ENCODE results near the gene HOXB7.
A peak's percentile ranks its signal among the peaks of the same experiment; 100 is the strongest.

Gene HOXB7

DNA sequence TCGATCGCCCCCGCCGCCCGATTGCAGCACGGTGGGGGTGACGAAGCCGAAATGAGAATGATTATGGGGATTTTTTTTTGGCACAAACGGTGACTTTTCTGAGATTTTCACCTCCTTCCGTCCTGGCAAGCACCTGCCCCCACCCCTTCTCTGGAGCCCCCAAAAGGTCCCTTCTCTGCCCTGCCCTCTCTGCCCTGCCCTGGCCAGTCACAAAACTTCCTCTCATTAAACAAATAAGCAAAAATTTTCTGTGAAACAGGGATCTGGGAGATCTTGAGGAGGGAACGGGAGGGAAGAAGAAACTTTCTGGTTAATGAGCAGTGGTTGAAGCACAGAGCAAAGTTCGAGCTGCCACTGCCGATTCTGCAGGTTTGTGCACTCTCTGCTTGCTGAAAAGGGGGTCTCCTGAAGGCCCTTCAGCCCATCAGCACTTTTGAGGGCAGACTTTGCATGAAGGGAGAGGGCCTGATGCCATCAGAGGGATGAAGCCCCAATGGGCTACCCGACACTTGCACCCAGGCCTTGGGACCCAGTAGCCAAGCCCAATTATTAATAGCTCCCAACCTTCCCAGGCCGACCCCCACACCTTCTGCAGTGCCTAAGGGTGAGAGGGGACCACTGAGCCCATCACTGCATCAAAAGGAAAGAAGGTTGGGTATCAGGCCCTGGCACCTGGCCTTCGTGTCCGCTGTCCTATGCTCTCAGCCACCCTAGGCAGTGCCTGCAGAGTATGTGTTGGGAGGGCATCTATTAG is 5.3 kb upstream of the HOXB7 start:
- peaks cover 91% of the 10 kb centered on the region for H3K27me3 ChIP-seq (ENCODE audit: insufficient read depth, low read depth, severe bottlenecking)
- H3K9me3 ChIP-seq (ENCODE audit: severe bottlenecking): no peaks in the 10 kb centered on the region
- H3K4me3 ChIP-seq (ENCODE audit: low read depth, low read length): no peak overlapping the region
- DNase-seq: no peak
- H3K36me3 ChIP-seq: no peaks in the 10 kb centered on the region
- no peak overlapping the region for H3K27ac ChIP-seq
- TF ChIP-seq, protein P1, sequence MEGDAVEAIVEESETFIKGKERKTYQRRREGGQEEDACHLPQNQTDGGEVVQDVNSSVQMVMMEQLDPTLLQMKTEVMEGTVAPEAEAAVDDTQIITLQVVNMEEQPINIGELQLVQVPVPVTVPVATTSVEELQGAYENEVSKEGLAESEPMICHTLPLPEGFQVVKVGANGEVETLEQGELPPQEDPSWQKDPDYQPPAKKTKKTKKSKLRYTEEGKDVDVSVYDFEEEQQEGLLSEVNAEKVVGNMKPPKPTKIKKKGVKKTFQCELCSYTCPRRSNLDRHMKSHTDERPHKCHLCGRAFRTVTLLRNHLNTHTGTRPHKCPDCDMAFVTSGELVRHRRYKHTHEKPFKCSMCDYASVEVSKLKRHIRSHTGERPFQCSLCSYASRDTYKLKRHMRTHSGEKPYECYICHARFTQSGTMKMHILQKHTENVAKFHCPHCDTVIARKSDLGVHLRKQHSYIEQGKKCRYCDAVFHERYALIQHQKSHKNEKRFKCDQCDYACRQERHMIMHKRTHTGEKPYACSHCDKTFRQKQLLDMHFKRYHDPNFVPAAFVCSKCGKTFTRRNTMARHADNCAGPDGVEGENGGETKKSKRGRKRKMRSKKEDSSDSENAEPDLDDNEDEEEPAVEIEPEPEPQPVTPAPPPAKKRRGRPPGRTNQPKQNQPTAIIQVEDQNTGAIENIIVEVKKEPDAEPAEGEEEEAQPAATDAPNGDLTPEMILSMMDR (IDR thresholded peaks at IDR 0.05; ENCODE audit: low read depth, low read length): no peak

DNA sequence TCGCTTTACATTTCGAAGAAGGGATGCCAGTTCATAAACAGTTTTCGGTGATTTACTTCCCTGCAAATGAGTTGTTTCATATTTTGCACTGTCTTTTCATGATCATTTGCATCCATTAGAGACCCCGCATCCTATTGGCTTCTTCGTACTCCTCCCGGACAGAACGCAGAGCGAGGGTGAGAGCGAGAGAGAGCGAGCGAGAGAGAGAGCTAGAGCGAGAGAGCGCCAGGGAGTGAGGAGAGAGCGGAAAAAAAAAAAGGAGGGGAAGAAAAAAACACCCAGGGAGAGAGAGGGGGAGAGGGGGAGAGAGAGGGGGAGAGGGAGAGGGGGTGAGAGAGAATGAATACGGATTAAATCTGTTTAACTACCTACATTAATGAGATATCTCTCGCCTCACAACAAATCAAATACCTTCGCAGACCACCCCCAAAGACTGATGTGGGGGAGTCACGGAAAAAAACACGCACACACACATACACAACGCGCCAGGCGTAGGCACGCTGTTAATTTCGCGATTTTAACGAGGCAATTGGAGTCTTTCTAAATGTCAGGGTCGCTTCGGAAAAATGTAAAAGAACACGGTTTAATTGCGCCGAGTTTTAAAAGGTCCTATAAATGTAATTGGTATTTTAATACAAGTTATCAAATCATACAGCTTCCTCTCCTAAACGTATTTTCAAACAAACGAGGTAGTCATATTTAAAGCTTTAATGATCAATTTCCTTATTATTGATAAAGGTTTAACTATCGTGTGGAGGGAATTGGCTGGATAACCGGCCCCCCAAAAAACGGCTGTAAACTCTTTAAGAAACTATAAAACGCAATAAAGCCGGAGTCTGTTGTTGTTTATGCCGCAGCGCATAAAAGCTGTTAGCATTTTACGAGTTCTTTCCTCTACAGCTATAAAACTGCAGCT is 4.5 kb upstream of the HOXB7 start, which contains the start of gene HOXB8:
HOXB8 (minus strand) TSS at position 246 of the 916 bp plus-strand sequence. CDS start 588 bp downstream, outside the sequence.
- no peak for DNase-seq
- Histone ChIP-seq H3K27ac (no peak within 1 kb of the TSS), H3K36me3 (no peaks in the 10 kb centered on the region), H3K27me3 (ENCODE audit: insufficient read depth, low read depth, severe bottlenecking) (peaks cover 91% of the 10 kb centered on the region), H3K9me3 (ENCODE audit: severe bottlenecking) (no peaks in the 10 kb centered on the region), H3K4me3 (ENCODE audit: low read depth, low read length) (peak within 1 kb of the TSS; percentile 28)
- TF ChIP-seq, protein P1 (IDR thresholded peaks at IDR 0.05; ENCODE audit: low read depth, low read length): no peak

DNA sequence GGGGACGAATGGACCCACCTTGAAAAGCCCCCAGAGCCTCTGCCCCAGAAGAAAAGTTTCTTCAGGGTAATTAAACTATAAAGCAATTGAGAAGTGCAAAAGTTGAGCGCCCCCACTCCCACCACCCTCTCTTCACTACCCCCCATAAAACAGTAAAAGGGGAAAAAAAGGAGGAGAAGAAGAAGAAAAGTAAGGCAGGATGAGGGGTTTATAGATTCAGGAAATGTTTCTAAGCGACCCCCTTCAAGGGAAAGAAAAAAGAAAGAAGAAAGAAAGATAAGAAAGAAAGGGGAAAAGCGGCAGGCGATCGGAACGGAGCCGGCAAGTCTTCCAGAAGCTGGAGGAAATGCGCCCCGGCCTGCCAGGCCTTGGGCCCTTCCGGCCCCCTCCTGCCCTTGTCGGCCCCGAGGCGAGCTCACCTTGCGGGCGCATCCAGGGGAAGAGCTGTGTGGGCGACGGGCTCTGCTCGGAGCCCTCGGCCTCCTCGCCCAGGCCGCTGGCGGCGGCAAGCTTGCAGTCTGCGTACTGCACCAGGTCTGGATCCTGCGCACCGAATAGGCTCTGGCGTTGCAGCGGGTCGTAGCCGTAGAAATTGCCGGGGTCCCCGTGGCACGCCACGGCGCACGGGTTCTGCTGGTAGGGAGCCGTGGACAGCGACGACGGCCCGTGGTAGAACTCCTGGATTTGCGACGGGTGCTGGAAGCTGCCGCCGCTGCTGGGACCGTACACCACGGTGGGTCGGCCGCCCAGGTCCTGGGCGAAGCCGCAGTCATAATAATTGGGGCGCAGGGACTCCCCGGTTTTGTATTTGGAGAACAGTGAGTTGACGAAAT is 3.3 kb upstream of the HOXB7 start:
- H3K9me3 ChIP-seq (ENCODE audit: severe bottlenecking): no peaks in the 10 kb centered on the region
- TF ChIP-seq, protein P1 (IDR thresholded peaks at IDR 0.05; ENCODE audit: low read depth, low read length): no peak
- H3K4me3 ChIP-seq (ENCODE audit: low read depth, low read length): peak overlapping the region; percentile 43
- H3K36me3 ChIP-seq: no peaks in the 10 kb centered on the region
- DNase-seq: peak; percentile 49
- H3K27me3 ChIP-seq (ENCODE audit: insufficient read depth, low read depth, severe bottlenecking): peaks cover 91% of the 10 kb centered on the region
- H3K27ac ChIP-seq: no peak overlapping the region

DNA sequence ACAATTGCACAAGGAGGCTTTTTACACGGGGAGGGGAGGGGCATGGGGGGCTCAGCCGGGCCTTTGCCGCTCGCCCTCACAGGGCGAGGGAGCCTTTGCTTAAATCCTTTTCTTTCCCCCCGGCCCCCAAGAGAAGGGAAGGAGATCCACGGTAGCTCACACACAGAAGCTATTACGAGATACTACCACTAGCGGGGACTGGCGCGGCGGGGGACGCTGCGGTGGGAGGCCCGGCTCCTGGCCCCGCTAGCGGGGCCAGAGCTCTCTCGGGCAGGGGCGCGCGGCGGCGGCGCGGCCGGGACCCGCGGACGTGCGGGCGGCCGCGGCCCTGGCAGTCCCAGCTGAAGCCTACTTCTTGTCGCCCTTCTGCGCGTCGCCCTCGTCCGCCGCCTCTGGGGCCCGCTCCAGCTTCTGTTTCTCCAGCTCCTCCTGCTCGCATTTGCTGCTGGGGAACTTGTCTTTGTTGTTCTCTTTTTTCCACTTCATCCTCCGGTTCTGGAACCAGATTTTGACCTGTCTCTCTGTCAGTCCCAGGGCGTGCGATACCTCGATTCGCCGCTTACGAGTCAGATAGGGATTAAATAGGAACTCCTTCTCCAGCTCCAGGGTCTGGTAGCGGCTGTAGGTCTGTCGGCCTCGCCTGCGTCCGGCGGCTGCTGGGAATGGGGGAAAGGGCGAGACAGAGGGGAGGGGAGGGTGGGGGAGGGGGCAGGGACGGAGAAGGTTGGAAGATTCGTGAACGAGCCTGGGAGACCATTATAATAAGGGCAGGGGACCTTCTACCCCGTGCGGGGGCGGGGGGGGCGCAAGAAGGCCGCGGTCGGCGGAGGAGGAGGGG is 2.3 kb upstream of the HOXB7 start:
- no peaks in the 10 kb centered on the region for H3K36me3 ChIP-seq
- H3K27me3 ChIP-seq (ENCODE audit: insufficient read depth, low read depth, severe bottlenecking): peaks cover 82% of the 10 kb centered on the region
- H3K27ac ChIP-seq: no peak overlapping the region
- H3K9me3 ChIP-seq (ENCODE audit: severe bottlenecking): no peaks in the 10 kb centered on the region
- peak; percentile 65 for DNase-seq
- peak overlapping the region; percentile 91 for H3K4me3 ChIP-seq (ENCODE audit: low read depth, low read length)
- TF ChIP-seq, protein P1 (IDR thresholded peaks at IDR 0.05; ENCODE audit: low read depth, low read length): no peak; the same call in 1 of the 2 replicates

DNA sequence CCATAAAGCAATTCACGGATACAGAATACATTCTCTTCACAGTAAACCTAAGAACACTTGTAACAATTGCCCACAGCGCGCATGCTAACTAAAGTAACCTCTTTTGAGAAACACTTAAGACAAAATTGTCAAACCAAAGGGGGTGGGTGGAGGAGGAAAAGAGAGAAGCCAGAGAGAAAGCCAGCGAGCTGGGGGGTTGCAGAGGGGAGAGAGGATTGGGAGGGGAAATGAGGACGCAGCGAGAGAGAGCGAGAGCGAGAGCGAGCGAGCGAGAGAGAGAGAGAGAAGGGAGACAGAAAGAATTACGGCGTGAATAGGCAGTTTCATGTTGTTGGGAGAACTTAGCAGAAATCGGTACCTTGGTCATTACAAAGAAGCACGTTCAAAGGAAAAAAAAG is 1.6 kb upstream of the HOXB7 start:
- DNase-seq: no peak
- Histone ChIP-seq H3K9me3 (ENCODE audit: severe bottlenecking) (no peaks in the 10 kb centered on the region), H3K36me3 (no peaks in the 10 kb centered on the region), H3K4me3 (ENCODE audit: low read depth, low read length) (peak overlapping the region; percentile 91), H3K27ac (no peak overlapping the region), H3K27me3 (ENCODE audit: insufficient read depth, low read depth, severe bottlenecking) (peaks cover 79% of the 10 kb centered on the region)
- TF ChIP-seq, protein P1 (IDR thresholded peaks at IDR 0.05; ENCODE audit: low read depth, low read length): no peak
